Measurements from ENCODE around the gene A3GALT2. TPM values are rescaled to one million over a fixed set of nuclear protein-coding genes. Genes with fewer than 3 reads are reported as not detected.

A3GALT2 gene
- total RNA-seq, 1 donor from 2014 or later, result not detected

DNA sequence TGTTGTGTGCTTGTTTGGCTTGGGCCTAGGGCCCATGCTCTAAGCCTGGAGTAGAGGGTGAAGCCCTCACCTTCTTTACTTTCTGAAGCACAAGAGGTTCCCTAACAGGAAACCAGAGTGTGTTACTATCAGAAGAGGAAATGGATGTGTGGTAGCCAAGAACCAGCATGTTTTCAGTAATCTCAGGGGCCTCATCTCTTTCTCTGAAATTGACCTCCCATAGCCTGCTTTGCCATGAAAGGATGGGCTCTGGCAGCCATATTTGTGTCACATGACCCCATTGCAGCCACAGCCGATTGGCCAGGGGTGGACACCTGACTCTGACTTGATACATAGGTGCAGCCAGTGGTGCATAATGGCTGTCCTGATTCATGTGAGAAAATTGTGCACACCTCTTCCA lies 18.6 kb downstream of the A3GALT2 start:
- Histone ChIP-seq H3K4me1 (peaks cover 3 to 8% of the 10 kb centered on the region in 2 donors), H3K4me3 (no peak overlapping the region), H3K36me3 (peaks cover 10 to 15% of the 10 kb centered on the region in 2 donors), H3K27ac (no peak overlapping the region), H3K9me3 (no peaks in the 10 kb centered on the region), H3K27me3 (no peaks in the 10 kb centered on the region)
- TF ChIP-seq CTCF (IDR thresholded peaks at IDR 0.05), result no peak
- intact Hi-C loops (cut with DNase I), result no loop called here
- DNase-seq (ENCODE audit: low spot score in 2 of 2), result no peak

DNA sequence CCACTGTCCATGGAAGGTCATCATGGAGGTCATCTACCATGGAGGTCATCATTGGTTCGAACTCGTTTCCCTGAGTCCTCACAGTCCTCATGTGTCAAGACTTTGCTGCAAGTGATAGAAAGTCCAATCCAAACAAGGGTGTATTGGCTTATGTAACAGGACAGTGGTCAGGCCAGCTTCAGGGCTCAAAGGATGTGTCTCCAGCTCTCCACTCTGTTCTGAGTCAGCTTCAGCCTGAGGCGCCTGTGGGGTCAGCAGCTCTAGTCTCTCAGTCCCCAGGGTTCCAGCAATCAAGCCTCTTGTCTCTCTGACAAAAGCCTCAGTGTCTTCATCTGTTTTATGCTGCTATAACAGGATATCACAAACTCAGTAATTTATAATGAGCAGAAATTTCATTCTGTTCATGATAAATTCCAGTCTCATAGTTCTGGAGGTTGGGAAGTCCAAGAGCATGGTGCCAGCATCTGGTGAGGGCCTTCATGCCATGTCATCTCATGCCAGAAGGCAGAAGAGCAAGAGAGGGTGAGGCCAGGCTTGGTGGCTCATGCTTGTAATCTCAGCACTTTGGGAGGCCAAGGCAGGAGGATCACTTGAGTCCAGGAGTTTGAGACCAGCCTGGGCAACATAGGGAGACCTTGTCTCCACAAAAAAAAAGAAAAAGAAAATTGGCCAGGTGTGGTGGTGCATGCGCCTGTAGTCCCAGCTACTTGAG lies 19.5 kb downstream of the A3GALT2 start:
- no peak overlapping the region for H3K27ac ChIP-seq

DNA sequence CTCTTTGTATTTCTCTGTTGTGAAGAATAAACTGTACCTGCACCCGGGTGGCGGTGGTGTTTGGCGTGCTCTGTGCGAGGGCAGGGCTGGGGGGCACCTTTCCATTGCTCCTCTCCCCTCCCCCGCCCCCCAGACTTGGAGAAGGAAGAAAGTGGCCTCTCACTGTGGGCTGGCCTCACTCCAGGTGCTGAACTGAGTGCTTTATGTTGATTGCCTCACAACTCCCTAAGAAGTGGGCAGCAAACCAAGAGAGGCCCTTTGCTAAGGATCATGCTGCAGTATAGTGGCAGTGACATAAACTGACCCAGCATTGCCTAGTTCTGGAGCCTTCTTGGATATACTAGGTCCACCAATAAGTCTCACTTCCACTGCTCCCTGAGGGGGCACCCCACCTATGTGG lies 20.2 kb downstream of the A3GALT2 start:
- intact Hi-C loops (cut with DNase I), result no loop called here
- H3K36me3 ChIP-seq, result peaks cover 17 to 28% of the 10 kb centered on the region in 2 donors
- no peak overlapping the region for H3K27ac ChIP-seq
- no peak for DNase-seq (ENCODE audit: low spot score in 2 of 2)
- no peak for TF ChIP-seq CTCF (IDR thresholded peaks at IDR 0.05)
- peaks cover 0 to 5% of the 10 kb centered on the region in 2 donors for H3K4me1 ChIP-seq
- H3K27me3 ChIP-seq, result no peaks in the 10 kb centered on the region
- no peaks in the 10 kb centered on the region for H3K9me3 ChIP-seq
- no peak overlapping the region for H3K4me3 ChIP-seq

More for the DNA sequence above, 19.5 kb downstream of the A3GALT2 start:
- intact Hi-C loops (cut with DNase I), result no loop called here
- no peak for TF ChIP-seq CTCF (IDR thresholded peaks at IDR 0.05)
- Histone ChIP-seq H3K36me3 (peaks cover 10 to 21% of the 10 kb centered on the region in 2 donors), H3K4me1 (peaks cover 0 to 5% of the 10 kb centered on the region in 2 donors), H3K27me3 (no peaks in the 10 kb centered on the region), H3K4me3 (no peak overlapping the region), H3K9me3 (no peaks in the 10 kb centered on the region)
- no peak for DNase-seq (ENCODE audit: low spot score in 2 of 2)

- H3K9me3 ChIP-seq, result no peaks in the 10 kb centered on the region
- TF ChIP-seq CTCF (IDR thresholded peaks at IDR 0.05), result no peak
- H3K27me3 ChIP-seq, result no peaks in the 10 kb centered on the region
- H3K4me1 ChIP-seq, result peaks cover 4 to 8% of the 10 kb centered on the region in 2 donors
- DNase-seq (ENCODE audit: low spot score in 2 of 2), result no peak
- intact Hi-C loops (cut with DNase I), result loop anchor here (5.0 to 10.0 kb wide), 5 partner anchors 42 to 315 kb away; partner anchors contain the start of genes PHC2 and ZNF362
- H3K4me3 ChIP-seq, result no peak overlapping the region
- peak overlapping the region; percentile 10 to 28 for H3K27ac ChIP-seq
- peaks cover 23 to 33% of the 10 kb centered on the region in 2 donors for H3K36me3 ChIP-seq
These were observed 21.3 kb downstream of the A3GALT2 start for GRCh38 chr1:33299461-33300155.

DNA sequence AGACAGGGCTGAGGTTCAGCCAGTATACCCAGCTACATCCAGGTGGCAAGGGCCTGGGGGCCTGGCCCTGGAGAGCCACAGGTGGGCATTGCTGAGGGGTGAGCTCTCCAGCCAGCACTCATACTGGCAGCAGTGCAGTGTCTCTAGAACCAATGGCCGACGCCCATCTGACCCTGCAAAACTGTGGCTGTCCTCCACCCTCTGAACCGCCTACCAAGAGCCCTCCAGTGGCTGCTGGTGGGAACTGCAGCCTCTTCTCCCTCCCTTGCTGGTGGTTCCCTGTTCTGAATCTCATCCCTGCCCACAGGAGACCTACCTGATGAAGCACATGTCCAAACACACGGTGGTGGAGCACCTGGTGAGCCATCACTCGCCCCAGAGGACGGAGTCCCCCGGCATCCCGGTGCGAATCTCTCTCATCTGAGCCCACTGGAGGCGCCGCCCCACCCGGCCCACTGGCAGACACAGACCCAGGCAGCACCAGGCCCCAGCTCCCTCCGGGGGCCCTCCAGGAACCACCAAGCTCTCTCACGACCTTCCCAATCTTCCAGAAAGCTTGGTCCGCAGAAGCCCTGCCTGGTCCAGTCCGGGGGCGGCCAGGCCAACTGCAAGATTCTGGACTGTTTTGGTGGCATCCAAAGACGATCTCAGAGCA lies 22.1 kb downstream of the A3GALT2 start:
- intact Hi-C loops (cut with DNase I), result loop anchor here (1.0 to 10.0 kb wide), 6 partner anchors 41 to 316 kb away; partner anchors contain the start of genes PHC2 and ZNF362

More for the DNA sequence above, 22.1 kb downstream of the A3GALT2 start:
- no peaks in the 10 kb centered on the region for H3K9me3 ChIP-seq
- DNase-seq (ENCODE audit: low spot score in 2 of 2), result peak in 1 of 2 donors; percentile 87
- H3K36me3 ChIP-seq, result peaks cover 31 to 41% of the 10 kb centered on the region in 2 donors
- H3K27ac ChIP-seq, result peak overlapping the region; percentile 10 to 34
- TF ChIP-seq CTCF (IDR thresholded peaks at IDR 0.05), result peak; percentile 72 to 91 (median 87)
- H3K27me3 ChIP-seq, result no peaks in the 10 kb centered on the region
- peaks cover 4 to 8% of the 10 kb centered on the region in 2 donors for H3K4me1 ChIP-seq
- H3K4me3 ChIP-seq, result no peak overlapping the region
